CD4-positive, alpha-beta T cell (primary cell): ENCODE data around the gene DNHD1. TPM values are rescaled to one million over a fixed set of nuclear protein-coding genes. Genes with fewer than 3 reads are reported as not detected.

Experiments used
- ATAC-seq: fragments of 200-7000 bp; cut with Tn5 transposase; one replicate; pipeline ENCODE4 v1.10.0; 2022; ENCODE audit warnings: mild to moderate bottlenecking; ENCODE audit not compliant: poor library complexity
- CTCF ChIA-PET: fragments of 350-600 bp; sonication (Branson Sonifier 250); formaldehyde crosslinking; loops from one replicate; lab custom pipeline; 2021; ENCODE audit warnings: antibody characterized with exemption, inconsistent platforms; lab: Charles Lee
- POLR2A ChIA-PET: fragments of 350-600 bp; sonication (Branson Sonifier 250); formaldehyde crosslinking; loops from one replicate; lab custom pipeline; 2021; ENCODE audit warnings: antibody characterized with exemption, inconsistent platforms; lab: Charles Lee
- DNase-seq, 14 experiments: peaks; one replicate each; pipeline ENCODE4 v3.0.0-alpha.2; 2013 to 2020; ENCODE audit warnings: mixed read lengths in 2 of 14
- H3K27ac ChIP-seq, 2 donors: one replicate each; pipeline versions ENCODE4 v1.5.1 to v1.7.0; 2013; ENCODE audit warnings: low read length in 2 of 2, low read depth in 1 of 2, mild to moderate bottlenecking in 1 of 2
- H3K27me3 ChIP-seq, 2 experiments: 1 replicate in 1 of 2; 2 replicates in 1 of 2; pipeline versions ENCODE4 v1.6.1 to v1.7.0; 2013; ENCODE audit warnings: low read length in 2 of 2, control low read depth in 1 of 2, mild to moderate bottlenecking in 1 of 2, moderate library complexity in 1 of 2; ENCODE audit not compliant: insufficient read depth in 2 of 2, control insufficient read depth in 1 of 2
- H3K36me3 ChIP-seq: one replicate; pipeline ENCODE4 v1.6.1; 2013; ENCODE audit warnings: low read length, control low read depth; ENCODE audit not compliant: insufficient read depth
- H3K4me1 ChIP-seq: one replicate; pipeline ENCODE4 v1.6.1; 2013; ENCODE audit warnings: low read length, control low read depth; ENCODE audit not compliant: insufficient read depth
- H3K4me3 ChIP-seq: one replicate; pipeline ENCODE4 v1.5.1; 2013; ENCODE audit warnings: mild to moderate bottlenecking, low read length, moderate library complexity
- H3K9me3 ChIP-seq, 2 experiments: 1 replicate in 1 of 2; 2 replicates in 1 of 2; pipeline versions ENCODE4 v1.6.1 to v1.7.0; 2013; ENCODE audit warnings: low read length in 2 of 2, mild to moderate bottlenecking in 2 of 2, control low read depth in 1 of 2, moderate library complexity in 1 of 2; ENCODE audit not compliant: control insufficient read depth in 1 of 2, insufficient read depth in 1 of 2
- H3K27ac Mint-ChIP-seq: one replicate; pipeline ENCODE4 v1.8.0; 2020; ENCODE audit warnings: mixed read lengths
- H3K27me3 Mint-ChIP-seq: one replicate; pipeline ENCODE4 v1.8.0; 2021; ENCODE audit warnings: mixed read lengths
- H3K36me3 Mint-ChIP-seq: one replicate; pipeline ENCODE4 v1.8.0; 2021; ENCODE audit warnings: low read depth, mixed read lengths
- H3K4me1 Mint-ChIP-seq: one replicate; pipeline ENCODE4 v1.8.0; 2021; ENCODE audit warnings: low read depth, mixed read lengths
- H3K4me3 Mint-ChIP-seq: one replicate; pipeline ENCODE4 v1.8.0; 2020; ENCODE audit warnings: mild to moderate bottlenecking, mixed read lengths
- H3K9me3 Mint-ChIP-seq: one replicate; pipeline ENCODE4 v1.8.0; 2020; ENCODE audit warnings: mixed read lengths
- CTCF ChIP-seq: fragments of 200-600 bp; IDR thresholded peaks from one replicate; pipeline ENCODE4 v1.8.0; 2022; ENCODE audit warnings: antibody characterized with exemption, mild to moderate bottlenecking
- intact Hi-C, 2 experiments: fragments of 100-400 bp; cut with DNase I in 1 of 2; cut with micrococcal nuclease in 1 of 2; formaldehyde crosslinking; loops; one replicate each; pipeline versions ENCODE4 v1.15.1 to v1.9.0; 2023 to 2025; cut with DNase I, micrococcal nuclease
- total RNA-seq, 174 experiments: library from RNA in 2 of 174; stranded (reverse) in 2 of 174; gene quantifications; one replicate each; pipeline ENCODE4 v1.2.3 and lab custom pipeline; 2021 to 2026

DNHD1 gene
- total RNA-seq, 2 experiments from 2014 or later = 44.1 to 46.8 TPM

- Mint-ChIP-seq H3K9me3 (no peaks in the 10 kb centered on the region), H3K36me3 (peaks cover 28% of the 10 kb centered on the region), H3K4me3 (peak overlapping the region; percentile 85), H3K27me3 (no peaks in the 10 kb centered on the region), H3K27ac (peak overlapping the region; percentile 64), H3K4me1 (peaks cover 38% of the 10 kb centered on the region)
- intact Hi-C loops = no loop called here
- H3K27me3 ChIP-seq = no peaks in the 10 kb centered on the region
- DNase-seq (peak in 2 of 14 experiments; percentile 24 to 41), ATAC-seq (no peak)
- H3K27ac ChIP-seq = peak overlapping the region; percentile 38 to 76
- POLR2A ChIA-PET = interaction anchor here (1.2 to 4.0 kb wide), 5 partner anchors 56 to 209 kb away, joined by 4 to 14 read pairs (median 5); partner anchors contain the start of genes APBB1, MRPL17 and SMPD1
- no peaks in the 10 kb centered on the region for H3K9me3 ChIP-seq
- H3K4me1 ChIP-seq = peaks cover 36% of the 10 kb centered on the region
- H3K4me3 ChIP-seq = no peak overlapping the region
- peaks cover 28% of the 10 kb centered on the region for H3K36me3 ChIP-seq
- CTCF ChIA-PET = interaction anchor here (0.5 to 1.8 kb wide), 5 partner anchors 31 to 115 kb away, joined by 3 to 6 read pairs (median 3); no protein-coding TSS in a partner anchor
- no peak for TF ChIP-seq CTCF
Observed at GRCh38 chr11:6474806-6475500, 22.1 kb upstream of the DNHD1 start.

- no peak for TF ChIP-seq CTCF
- Histone ChIP-seq H3K27ac (no peak overlapping the region), H3K27me3 (no peaks in the 10 kb centered on the region), H3K36me3 (peaks cover 28% of the 10 kb centered on the region), H3K9me3 (no peaks in the 10 kb centered on the region), H3K4me1 (peaks cover 46% of the 10 kb centered on the region), H3K4me3 (no peak overlapping the region)
- intact Hi-C loops = no loop called here
- ChIA-PET CTCF (interaction anchor here (0.5 to 1.8 kb wide), 3 partner anchors 32 to 116 kb away, joined by 3 to 6 read pairs (median 5); no protein-coding TSS in a partner anchor), POLR2A (interaction anchor here (1.2 to 2.7 kb wide), 3 partner anchors 73 to 86 kb away, joined by 4 to 11 read pairs (median 5); partner anchors contain the start of gene SMPD1)
- Mint-ChIP-seq H3K9me3 (no peaks in the 10 kb centered on the region), H3K4me1 (peaks cover 47% of the 10 kb centered on the region), H3K36me3 (peaks cover 32% of the 10 kb centered on the region), H3K4me3 (peak overlapping the region; percentile 3), H3K27me3 (no peaks in the 10 kb centered on the region), H3K27ac (peak overlapping the region; percentile 64)
- ATAC-seq (no peak), DNase-seq (peak in 2 of 14 experiments; percentile 15 to 30)
Observed at GRCh38 chr11:6475936-6476335, 21.1 kb upstream of the DNHD1 start.

GRCh38 chr11:6476571-6476970 lies 20.5 kb upstream of the DNHD1 start:
- intact Hi-C loops = no loop called here
- H3K36me3 ChIP-seq = peaks cover 28% of the 10 kb centered on the region
- TF ChIP-seq CTCF = no peak
- Mint-ChIP-seq H3K9me3 (no peaks in the 10 kb centered on the region), H3K4me1 (peaks cover 50% of the 10 kb centered on the region), H3K27ac (peak overlapping the region; percentile 58), H3K27me3 (no peaks in the 10 kb centered on the region), H3K36me3 (peaks cover 38% of the 10 kb centered on the region), H3K4me3 (peak overlapping the region; percentile 57)
- no peaks in the 10 kb centered on the region for H3K9me3 ChIP-seq
- CTCF ChIA-PET = interaction anchor here (1.8 kb wide), 1 partner anchor 33 kb away, joined by 6 read pairs; no protein-coding TSS in a partner anchor
- POLR2A ChIA-PET = no interaction called here
- H3K27ac ChIP-seq = no peak overlapping the region
- ATAC-seq = no peak
- peaks cover 49% of the 10 kb centered on the region for H3K4me1 ChIP-seq
- no peak overlapping the region for H3K4me3 ChIP-seq
- H3K27me3 ChIP-seq = no peaks in the 10 kb centered on the region
- no peak for DNase-seq
